ENCODE data around the gene FICD.

DNA sequence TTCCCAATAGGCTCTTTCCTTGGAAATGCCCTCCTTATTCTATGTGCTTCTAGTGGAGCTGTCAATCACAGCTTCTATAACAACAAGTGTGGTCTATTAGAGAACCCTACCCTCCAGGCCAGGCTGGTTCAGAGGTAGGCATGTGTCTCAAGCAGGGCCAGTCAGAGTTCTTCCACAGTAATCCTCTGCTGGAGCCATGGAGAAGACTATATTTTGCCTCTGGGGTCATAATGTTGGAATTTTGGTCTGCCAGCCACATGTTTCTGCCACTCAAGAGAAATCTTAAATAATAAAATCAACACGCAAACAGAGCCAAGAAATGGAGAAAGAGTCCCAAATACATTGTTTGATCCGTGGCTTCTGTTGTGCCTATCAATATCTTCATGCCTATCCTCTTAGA lies 23.8 kb upstream of the FICD start:
- TF ChIP-seq EZH2 (IDR thresholded peaks at IDR 0.05; ENCODE audit: borderline replicate concordance, low read length): no peak
- TF ChIP-seq, protein P1, sequence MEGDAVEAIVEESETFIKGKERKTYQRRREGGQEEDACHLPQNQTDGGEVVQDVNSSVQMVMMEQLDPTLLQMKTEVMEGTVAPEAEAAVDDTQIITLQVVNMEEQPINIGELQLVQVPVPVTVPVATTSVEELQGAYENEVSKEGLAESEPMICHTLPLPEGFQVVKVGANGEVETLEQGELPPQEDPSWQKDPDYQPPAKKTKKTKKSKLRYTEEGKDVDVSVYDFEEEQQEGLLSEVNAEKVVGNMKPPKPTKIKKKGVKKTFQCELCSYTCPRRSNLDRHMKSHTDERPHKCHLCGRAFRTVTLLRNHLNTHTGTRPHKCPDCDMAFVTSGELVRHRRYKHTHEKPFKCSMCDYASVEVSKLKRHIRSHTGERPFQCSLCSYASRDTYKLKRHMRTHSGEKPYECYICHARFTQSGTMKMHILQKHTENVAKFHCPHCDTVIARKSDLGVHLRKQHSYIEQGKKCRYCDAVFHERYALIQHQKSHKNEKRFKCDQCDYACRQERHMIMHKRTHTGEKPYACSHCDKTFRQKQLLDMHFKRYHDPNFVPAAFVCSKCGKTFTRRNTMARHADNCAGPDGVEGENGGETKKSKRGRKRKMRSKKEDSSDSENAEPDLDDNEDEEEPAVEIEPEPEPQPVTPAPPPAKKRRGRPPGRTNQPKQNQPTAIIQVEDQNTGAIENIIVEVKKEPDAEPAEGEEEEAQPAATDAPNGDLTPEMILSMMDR (IDR thresholded peaks at IDR 0.05; ENCODE audit: low read length): no peak
